GM13976 (cell line): ENCODE results near the gene SGSM1.

Experiments
- DNase-seq: peaks from one replicate; pipeline ENCODE4 v3.0.0; 2012; ENCODE audit warnings: low spot score
- CTCF ChIP-seq: IDR thresholded peaks from 2 replicates; pipeline ENCODE4 v1.5.1; 2012; ENCODE audit warnings: borderline replicate concordance, mild to moderate bottlenecking; ENCODE audit not compliant: insufficient read depth; ENCODE audit errors: extremely low read depth, missing control alignments, control extremely low read depth
- in situ Hi-C: fragments of 300-500 bp; cut with MboI; formaldehyde crosslinking; loops from one replicate; pipeline ENCODE4 v1.12.0; 2022; ENCODE audit warnings: low sequenced_read_pairs, mixed read lengths, inconsistent platforms; ENCODE audit not compliant: unreplicated experiment

Gene SGSM1

GRCh38 chr22:24968066-24968561, 162.1 kb downstream of the SGSM1 start:
- no peak for TF ChIP-seq CTCF
- no peak for DNase-seq
- in situ Hi-C loops = no loop called here

GRCh38 chr22:24969560-24970301, 163.7 kb downstream of the SGSM1 start:
- TF ChIP-seq CTCF = no peak
- in situ Hi-C loops = no loop called here

GRCh38 chr22:24972369-24972768, 166.4 kb downstream of the SGSM1 start:
- no peak for DNase-seq
- in situ Hi-C loops = no loop called here
- no peak for TF ChIP-seq CTCF

More at GRCh38 chr22:24969560-24970301, 163.7 kb downstream of the SGSM1 start:
- DNase-seq = no peak

- no peak for DNase-seq
- no peak for TF ChIP-seq CTCF
- in situ Hi-C loops = no loop called here
Measured at GRCh38 chr22:24973872-24974271, 167.9 kb downstream of the SGSM1 start.

- TF ChIP-seq CTCF = no peak
- DNase-seq = no peak
- in situ Hi-C loops = no loop called here
Measured at GRCh38 chr22:24975125-24975640, 169.2 kb downstream of the SGSM1 start.

GRCh38 chr22:24975813-24976341, 169.9 kb downstream of the SGSM1 start:
- TF ChIP-seq CTCF = no peak
- in situ Hi-C loops = no loop called here
- no peak for DNase-seq
